NCI-H1048 (cell line): Measurements from ENCODE around the gene FANCM.

Experiments
- DNase-seq: peaks from one replicate; lab custom pipeline; 2025; lab: John Stamatoyannopoulos, UW

The FANCM gene

DNA sequence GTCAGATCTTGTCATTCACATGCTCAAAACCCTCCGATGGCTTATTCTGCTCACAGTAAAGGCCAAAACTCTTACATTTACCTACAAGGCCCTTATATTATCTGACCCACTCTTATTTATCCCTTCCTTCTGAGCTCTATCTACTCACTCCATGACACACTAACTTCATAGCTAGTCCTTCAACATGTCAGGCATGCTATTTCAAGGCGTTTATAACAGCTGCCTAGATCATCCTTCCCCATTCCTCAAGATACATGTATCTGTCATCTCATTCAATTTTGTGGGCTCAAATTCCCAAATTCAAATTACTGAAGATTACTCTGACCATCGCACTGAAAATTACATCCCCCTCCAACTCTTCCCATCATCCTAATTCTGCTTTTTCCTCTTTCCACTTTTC lies 110.4 kb downstream of the FANCM start:
- no peak for DNase-seq

DNA sequence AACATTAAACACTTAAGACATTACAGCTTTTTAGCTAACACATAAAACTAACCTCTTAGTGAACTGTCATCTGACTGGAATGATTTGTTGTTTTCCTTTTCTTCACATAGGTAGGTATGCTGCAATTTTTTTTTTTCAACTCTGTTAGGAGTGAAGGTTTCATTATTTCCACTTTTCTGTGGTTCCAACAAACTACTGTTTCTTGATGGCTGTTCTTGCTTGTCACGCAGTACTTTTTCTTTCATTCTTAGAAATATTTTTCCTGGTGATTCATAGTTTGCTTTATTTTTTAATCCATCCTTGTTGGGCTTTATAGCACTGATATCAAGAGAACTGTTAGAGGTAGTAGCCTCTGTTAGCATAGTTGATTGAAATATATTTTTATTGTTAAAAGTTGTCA lies 111.0 kb downstream of the FANCM start:
- no peak for DNase-seq

DNA sequence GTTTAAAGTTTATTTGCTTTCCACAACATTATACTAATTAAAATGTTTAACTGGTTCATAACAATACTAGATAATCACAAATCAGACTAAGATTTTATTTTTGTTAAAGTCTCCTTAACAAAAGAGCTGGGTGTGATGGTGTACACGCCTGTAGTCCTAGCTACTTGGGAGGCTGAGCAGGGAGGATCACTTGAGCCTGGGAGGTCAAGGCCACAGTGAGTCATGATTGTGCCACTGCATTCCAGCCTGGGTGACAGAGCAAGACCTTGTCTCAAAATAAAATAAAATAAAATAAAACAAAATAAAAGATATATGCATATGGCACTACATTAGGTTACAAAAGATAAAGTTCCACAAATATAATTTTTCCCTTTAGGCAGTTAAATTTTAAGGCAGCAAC lies 111.7 kb downstream of the FANCM start:
- DNase-seq, result no peak

DNA sequence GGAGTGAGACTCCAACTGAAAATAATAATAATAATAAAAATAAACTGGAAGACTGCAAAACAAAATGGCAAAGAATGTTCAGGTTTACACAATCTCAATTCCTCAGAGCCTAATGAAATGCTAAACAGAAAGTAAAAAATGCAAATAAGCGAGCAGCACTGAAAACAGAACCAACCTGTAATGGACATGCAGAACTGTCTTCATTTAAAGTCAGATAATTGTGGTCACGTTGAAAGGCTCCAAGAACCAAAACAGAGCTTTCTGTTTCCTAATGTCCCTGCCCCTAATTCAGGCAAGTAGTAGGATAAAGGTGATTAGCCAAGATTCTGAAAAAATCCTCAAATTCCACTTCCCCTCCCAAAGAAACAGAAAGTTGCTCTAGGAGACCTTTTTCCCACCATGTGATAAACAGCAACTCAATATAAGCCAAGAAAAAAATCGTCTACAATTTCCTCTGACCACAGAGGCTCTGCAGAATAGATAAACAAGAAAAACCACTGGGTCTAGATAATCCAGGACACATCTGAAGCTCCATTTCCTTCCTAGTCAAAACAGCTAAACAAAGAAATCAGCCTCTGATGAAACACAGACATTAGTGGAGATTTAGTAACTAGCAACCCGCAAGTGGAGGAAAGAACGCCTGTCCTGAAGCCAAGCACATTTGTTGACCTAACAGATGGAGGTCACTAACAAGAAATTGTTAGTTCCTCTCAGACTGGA lies 114.3 kb downstream of the FANCM start:
- DNase-seq, result no peak
